Measurements from ENCODE around the gene CFI.

DNA sequence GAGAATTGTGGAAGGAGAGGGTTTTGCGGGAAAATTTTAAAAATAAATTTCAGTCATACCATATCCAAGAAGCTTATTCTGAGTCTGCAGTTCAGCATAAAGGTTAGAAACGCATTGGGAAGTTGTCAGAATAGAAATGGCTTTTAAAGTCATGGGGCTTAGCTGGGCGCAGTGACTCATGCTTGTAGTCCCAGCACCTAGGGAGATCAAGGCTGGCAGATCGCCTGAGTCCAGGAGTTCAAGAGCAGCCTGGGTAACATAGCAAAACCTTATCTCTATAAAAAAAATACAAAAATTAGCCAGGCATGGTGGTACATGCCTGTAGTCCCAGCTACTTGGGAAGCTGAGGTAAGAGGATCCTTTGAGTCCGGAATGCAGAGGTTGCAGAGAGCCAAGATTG, 68.1 kb downstream of the CFI start:
- TF ChIP-seq, protein P1, sequence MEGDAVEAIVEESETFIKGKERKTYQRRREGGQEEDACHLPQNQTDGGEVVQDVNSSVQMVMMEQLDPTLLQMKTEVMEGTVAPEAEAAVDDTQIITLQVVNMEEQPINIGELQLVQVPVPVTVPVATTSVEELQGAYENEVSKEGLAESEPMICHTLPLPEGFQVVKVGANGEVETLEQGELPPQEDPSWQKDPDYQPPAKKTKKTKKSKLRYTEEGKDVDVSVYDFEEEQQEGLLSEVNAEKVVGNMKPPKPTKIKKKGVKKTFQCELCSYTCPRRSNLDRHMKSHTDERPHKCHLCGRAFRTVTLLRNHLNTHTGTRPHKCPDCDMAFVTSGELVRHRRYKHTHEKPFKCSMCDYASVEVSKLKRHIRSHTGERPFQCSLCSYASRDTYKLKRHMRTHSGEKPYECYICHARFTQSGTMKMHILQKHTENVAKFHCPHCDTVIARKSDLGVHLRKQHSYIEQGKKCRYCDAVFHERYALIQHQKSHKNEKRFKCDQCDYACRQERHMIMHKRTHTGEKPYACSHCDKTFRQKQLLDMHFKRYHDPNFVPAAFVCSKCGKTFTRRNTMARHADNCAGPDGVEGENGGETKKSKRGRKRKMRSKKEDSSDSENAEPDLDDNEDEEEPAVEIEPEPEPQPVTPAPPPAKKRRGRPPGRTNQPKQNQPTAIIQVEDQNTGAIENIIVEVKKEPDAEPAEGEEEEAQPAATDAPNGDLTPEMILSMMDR (IDR thresholded peaks at IDR 0.05), result no peak
- TF ChIP-seq POLR2A (IDR thresholded peaks at IDR 0.05), result no peak
